GOT3 (cell line): ENCODE results near the gene TMTC2.
A peak's percentile ranks its signal among the peaks of the same experiment; 100 is the strongest.

Source experiments
- DNase-seq: peaks from one replicate; lab custom pipeline; 2025; ENCODE audit warnings: mixed read lengths; lab: John Stamatoyannopoulos, UW

TMTC2 gene

GRCh38 chr12:82686168-82687020, at the start of gene TMTC2:
TMTC2 (plus strand) TSS chr12:82686906.
- peak; percentile 30 for DNase-seq

- no peak for DNase-seq
These were observed 48.4 kb upstream of the TMTC2 start for GRCh38 chr12:82638324-82638723.

GRCh38 chr12:82644896-82645295, 41.8 kb upstream of the TMTC2 start:
- DNase-seq: no peak

GRCh38 chr12:82645414-82645813, 41.3 kb upstream of the TMTC2 start:
- DNase-seq: no peak

- DNase-seq: no peak
These were observed 38.9 kb upstream of the TMTC2 start for GRCh38 chr12:82647853-82648252.

- DNase-seq: no peak
These were observed 38.3 kb upstream of the TMTC2 start for GRCh38 chr12:82648259-82648909.

- no peak for DNase-seq
These were observed 35.9 kb upstream of the TMTC2 start for GRCh38 chr12:82650627-82651337.

GRCh38 chr12:82651489-82651888, 35.2 kb upstream of the TMTC2 start:
- no peak for DNase-seq

GRCh38 chr12:82652071-82652470, 34.6 kb upstream of the TMTC2 start:
- DNase-seq: no peak

- no peak for DNase-seq
These were observed 31.0 kb upstream of the TMTC2 start for GRCh38 chr12:82655751-82656150.

GRCh38 chr12:82659343-82660207, 27.1 kb upstream of the TMTC2 start:
- no peak for DNase-seq

GRCh38 chr12:82660541-82661325, 26.0 kb upstream of the TMTC2 start:
- DNase-seq: no peak

- no peak for DNase-seq
These were observed 22.8 kb upstream of the TMTC2 start for GRCh38 chr12:82663893-82664292.

GRCh38 chr12:82665142-82665923, 21.4 kb upstream of the TMTC2 start:
- no peak for DNase-seq

GRCh38 chr12:82666830-82667229, 19.9 kb upstream of the TMTC2 start:
- no peak for DNase-seq

- no peak for DNase-seq
These were observed 15.0 kb upstream of the TMTC2 start for GRCh38 chr12:82671673-82672195.

GRCh38 chr12:82672811-82673495, 13.8 kb upstream of the TMTC2 start:
- DNase-seq: no peak

GRCh38 chr12:82673698-82674097, 13.0 kb upstream of the TMTC2 start:
- DNase-seq: no peak

- no peak for DNase-seq
These were observed 11.5 kb upstream of the TMTC2 start for GRCh38 chr12:82675246-82675645.
